NCI-H2196 treated with DMSO at 0.1 percent for 48 hours (cell line): Measurements from ENCODE around the gene RALGPS1.

Experiments
- DNase-seq: peaks from one replicate; lab custom pipeline; 2025; ENCODE audit not compliant: unreplicated experiment; lab: John Stamatoyannopoulos, UW

RALGPS1 gene, protein sequence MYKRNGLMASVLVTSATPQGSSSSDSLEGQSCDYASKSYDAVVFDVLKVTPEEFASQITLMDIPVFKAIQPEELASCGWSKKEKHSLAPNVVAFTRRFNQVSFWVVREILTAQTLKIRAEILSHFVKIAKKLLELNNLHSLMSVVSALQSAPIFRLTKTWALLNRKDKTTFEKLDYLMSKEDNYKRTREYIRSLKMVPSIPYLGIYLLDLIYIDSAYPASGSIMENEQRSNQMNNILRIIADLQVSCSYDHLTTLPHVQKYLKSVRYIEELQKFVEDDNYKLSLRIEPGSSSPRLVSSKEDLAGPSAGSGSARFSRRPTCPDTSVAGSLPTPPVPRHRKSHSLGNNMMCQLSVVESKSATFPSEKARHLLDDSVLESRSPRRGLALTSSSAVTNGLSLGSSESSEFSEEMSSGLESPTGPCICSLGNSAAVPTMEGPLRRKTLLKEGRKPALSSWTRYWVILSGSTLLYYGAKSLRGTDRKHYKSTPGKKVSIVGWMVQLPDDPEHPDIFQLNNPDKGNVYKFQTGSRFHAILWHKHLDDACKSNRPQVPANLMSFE

DNA sequence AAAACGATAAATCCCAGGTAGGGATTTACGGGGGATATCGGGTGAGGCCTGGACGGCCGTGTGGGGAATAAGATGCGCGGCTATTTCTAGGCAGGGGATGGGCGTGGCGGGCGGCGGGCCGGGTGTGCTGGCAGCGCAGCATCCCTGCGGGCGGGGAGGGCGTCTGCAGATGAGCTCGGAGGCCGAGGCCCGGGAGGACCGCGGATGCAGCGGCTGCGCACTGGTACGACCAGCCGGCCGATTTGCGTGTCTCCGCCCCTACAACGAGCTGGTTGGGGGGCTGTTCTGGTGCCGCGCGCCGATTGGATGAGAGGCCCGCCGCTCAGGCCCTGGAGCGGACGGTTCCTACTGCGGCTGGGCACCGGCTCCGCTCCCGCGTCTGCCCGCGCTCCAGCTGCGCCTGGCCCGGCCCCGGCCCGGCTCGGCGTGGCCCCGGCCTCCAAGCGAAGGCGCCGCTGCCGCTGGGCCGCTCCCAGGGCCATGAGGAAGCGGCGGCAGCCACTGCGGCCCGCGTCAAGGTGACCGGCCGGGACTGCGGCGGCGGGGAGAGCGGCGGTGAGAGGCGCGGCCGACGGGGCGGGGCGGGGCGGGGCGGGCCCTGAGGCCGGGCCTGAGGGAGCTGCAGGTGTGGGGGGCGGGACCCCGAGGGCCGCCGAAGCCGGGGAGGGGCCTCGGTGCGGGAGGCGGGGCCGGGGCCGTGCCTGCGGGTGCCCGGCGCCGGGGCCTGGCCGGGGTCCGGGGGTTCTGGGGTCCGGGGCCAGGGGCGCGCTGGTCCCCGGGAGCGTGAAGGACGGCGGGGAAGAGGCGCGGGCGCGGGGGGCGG, at the start of gene RALGPS1:
Gene RALGPS1 (plus strand): TSS at position 325 of the 823 bp plus-strand sequence. CDS start 47,508 bp downstream, outside the sequence.
- peak; percentile 96 for DNase-seq

DNA sequence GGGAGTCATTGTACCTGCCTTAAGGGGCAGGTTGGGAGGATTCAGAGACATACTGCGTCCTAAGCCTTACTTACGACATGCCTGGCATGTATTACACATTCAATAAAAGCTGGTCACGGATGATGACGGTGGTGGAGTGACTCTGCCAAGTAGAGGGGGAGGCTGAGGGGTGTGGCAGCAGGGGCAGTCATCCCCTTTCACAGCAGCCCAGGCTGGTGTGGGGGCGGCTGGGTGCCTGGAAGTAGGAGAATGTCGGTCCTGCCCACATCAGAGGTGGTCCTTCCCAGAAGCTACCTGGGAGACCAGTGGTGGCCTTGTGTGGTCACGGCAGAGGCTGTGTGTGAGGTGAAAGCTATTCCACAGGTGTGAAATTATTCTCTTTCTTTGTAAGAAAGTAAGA, 45.2 kb upstream of the RALGPS1 start:
- no peak for DNase-seq

DNA sequence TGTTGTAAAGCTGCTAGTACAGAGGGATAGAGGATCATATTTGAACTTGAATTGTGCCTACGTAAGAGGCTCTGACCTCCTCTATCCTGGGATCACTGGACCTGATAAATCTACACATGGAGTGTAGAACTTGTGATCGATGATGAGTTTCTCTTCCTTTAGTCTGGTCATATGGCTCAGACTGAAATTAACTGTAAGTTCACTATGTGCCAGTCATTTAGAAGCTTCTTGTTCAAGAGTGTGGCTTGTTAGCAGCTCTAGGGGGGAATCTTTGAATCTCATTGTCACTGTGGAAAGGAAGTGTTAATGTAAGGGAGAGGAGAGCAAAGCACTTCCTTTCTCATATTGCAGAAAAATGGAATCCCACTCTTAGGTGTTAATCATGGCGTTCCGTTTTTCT, 42.1 kb upstream of the RALGPS1 start:
- no peak for DNase-seq

DNA sequence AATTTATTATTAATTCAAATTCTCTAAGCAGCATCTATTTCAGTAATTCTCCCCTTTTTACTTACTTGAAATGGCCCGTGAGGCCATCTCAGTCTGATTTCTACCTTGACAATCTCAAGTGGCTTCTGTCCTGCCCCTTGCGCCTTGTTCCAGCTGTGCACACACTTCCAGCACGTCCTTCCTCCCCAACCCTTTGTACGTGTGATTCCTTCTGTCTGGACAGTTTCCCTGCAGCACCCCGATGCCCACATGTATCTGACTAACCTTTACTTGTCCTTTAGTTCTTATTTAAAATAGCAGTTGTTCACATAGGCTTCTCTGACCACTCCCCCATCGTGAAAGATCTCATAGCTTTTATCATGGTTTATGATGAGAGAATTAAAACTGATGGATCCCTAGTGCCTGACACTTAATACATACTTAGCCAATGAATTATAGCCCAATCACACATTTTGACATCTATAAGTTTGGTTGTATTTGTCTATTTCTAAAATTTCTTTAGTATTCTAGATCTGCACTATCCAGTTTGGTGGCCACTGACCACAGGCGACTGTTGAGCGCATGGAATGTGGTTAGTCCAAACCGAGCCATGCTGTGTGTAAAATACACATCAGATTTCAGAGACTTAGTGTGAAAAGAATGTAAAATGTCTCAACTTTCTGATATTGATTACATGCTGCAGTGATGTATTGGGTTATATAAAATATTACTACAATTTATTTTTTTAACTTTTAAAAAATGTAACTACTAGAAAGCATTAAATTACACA, 39.9 kb upstream of the RALGPS1 start:
- no peak for DNase-seq

DNA sequence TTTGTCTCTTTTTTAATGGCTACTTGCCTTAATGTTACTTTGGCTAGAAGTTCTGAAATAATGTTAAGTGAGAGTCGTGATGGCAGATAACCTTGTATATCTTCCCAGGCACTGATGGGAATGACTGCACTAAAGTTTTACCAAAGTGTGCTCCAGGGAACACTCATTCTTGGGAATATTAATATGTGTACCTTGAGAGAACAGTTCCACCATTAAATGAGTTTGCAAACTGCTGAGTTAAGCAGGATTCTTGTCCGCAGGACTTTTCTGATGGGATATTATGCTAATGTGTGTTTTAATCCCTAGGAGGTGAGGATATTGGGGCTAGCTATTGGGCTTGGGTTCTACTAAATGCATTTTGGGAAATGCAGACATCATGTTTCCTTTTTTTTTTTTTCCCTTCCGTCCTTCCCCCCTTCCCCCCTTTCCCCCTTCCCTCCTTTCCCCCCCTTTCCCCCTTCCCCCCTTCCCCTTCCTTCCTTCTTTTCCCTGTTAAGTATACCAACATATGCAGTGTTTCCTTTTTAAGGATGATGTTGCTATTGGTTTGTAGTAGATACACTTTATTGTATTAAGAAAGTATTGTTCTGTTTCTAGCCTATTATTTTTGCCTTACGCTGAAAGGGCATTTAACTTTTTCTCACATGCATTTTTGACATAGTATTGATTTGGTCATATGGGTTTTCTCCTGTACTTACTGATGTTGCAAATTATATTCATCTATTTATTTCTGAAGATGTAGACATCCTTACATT, 38.6 kb upstream of the RALGPS1 start:
- no peak for DNase-seq

DNA sequence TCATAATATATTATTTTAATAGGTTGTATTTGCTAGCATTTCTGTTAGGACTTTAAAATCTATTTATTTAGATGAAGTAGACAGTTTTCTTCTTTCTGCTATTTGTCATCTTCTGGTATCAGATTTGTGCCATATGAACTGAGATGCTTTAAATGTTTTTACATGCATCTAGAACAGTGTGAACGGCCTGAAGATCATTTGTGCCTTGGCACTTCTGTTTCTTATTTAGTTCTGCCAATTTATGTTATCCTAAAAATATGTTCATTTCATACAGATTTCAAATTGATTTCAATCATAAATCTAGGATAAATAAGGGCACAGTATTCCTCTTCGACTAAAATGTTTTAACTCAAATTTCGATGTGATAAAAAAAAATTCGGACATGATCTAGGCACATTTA, 38.1 kb upstream of the RALGPS1 start:
- no peak for DNase-seq

DNA sequence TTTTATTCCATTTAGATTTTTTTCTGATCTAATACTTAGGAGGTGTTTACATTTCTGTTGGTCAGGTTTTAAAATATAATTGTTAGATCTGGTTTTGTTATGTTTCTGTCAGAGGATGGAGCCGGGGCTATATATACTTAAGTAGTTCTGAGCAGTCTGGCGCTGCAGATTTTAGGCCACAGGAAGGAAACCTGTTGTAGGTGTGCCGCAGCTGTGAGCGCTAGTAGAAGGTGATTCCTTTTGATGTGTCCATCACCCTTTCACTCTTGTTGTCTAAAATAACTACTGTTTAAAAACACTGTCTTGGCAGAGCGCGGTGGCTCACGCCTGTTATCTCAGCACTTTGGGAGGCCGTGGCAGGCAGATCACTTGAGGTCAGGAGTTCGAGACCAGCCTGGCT, 37.2 kb upstream of the RALGPS1 start:
- DNase-seq, result no peak

DNA sequence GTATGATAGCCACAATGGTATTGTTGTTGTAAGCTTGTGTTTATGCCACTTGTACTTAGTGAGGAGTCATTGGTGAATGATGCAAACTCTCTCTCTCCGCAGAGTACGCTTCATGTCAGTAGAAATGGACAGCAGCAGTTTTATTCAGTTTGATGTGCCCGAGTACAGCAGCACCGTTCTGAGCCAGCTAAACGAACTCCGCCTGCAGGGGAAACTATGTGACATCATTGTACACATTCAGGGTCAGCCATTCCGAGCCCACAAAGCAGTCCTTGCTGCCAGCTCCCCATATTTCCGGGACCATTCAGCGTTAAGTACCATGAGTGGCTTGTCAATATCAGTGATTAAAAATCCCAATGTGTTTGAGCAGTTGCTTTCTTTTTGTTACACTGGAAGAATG, 35.3 kb upstream of the RALGPS1 start:
- no peak for DNase-seq

DNA sequence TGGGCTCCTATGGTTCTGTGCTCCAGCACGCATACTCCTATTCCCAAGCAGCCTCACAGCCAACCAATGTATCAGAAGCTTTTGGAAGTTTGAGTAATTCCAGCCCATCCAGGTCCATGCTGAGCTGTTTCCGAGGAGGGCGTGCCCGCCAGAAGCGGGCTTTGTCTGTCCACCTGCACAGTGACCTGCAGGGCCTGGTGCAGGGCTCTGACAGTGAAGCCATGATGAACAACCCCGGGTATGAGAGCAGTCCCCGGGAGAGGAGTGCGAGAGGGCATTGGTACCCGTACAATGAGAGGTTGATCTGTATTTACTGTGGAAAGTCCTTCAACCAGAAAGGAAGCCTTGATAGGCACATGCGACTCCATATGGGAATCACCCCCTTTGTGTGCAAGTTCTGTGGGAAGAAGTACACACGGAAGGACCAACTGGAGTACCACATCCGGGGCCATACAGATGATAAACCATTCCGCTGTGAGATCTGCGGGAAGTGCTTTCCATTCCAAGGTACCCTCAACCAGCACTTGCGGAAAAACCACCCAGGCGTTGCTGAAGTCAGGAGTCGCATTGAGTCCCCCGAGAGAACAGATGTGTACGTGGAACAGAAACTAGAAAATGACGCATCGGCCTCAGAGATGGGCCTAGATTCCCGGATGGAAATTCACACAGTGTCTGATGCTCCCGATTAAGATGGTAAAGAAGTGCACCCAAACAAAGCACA, 34.2 kb upstream of the RALGPS1 start:
- no peak for DNase-seq

DNA sequence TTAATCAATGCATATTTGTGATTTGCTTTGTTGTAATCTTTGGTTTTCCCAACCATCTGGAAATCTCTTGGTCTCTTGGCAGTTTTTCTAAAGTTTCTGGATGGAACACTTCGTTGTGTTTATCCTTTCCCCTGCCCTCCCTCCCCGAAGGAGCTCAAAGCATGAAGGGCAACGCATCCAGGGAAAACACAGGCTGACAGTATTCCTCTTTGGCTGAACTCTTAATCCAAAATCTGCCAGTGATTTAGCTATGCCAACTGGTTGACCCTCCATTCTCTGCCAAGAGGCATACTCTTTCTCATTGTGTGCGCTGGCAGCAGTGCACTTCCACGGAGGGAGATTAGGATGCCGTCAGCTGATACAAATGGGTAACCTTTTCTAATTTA, 33.6 kb upstream of the RALGPS1 start:
- DNase-seq, result no peak

DNA sequence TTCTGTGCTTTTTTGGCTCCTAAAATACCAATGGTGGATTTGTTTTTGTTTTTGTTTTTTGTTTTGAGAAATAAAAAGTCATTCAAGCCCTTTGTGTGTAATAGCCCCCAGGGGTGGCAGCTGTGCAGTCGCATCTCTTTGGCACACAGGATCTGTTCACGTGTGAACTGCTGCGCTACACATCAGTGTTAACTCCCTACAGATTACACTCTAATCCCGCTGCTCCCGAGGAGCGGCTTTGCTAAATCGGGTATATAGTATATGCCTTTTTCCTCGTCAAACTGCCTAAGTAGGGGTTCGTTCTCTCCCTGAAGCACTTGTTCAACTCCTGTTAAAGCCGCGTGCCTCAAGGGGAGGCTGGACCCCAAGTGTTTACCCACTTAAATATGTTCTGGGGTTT, 31.8 kb upstream of the RALGPS1 start:
- DNase-seq, result no peak

DNA sequence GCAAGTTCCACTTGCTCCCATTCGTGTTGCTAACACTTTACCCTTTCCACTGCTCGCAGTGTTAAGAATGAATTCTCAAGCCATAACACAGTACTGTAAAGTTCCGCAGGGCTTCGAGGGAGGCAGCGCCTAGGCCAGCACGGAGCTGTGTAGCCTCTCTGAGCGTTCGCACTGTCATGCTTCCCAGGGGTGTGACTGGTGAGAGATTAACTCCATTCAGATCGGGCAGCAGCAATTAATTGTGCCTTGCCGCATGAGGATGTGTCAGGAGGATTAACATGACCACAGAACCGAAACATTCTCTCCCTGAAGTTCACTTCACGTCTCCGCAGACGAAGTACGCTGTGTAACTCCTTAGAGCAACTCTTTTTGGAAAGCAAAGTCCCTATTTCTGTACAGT, 30.9 kb upstream of the RALGPS1 start:
- DNase-seq, result no peak

DNA sequence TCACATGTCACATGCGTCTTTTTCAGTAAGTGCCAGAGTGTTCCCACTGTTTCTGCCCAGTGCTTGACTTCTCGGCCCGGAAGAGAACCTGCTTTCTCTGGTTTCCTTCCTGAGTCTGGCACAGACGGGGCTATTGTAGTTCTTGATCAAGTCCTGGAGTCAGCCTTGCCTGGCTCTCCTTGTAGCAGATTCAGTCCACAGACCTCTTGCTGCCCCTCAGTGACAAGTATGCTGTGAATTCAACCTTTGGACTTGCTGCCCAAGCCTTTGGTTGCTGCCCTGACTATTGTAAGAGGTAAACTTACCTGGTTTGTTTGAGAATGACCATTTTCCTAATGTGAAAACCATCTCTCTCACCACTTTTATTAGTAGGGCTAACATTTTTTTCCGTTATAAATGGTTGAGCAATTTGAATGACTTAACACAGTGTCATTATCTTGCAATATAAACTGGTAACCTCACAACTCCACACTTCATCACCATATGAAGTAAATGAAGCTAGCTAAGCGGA, 29.4 kb upstream of the RALGPS1 start:
- DNase-seq, result no peak

DNA sequence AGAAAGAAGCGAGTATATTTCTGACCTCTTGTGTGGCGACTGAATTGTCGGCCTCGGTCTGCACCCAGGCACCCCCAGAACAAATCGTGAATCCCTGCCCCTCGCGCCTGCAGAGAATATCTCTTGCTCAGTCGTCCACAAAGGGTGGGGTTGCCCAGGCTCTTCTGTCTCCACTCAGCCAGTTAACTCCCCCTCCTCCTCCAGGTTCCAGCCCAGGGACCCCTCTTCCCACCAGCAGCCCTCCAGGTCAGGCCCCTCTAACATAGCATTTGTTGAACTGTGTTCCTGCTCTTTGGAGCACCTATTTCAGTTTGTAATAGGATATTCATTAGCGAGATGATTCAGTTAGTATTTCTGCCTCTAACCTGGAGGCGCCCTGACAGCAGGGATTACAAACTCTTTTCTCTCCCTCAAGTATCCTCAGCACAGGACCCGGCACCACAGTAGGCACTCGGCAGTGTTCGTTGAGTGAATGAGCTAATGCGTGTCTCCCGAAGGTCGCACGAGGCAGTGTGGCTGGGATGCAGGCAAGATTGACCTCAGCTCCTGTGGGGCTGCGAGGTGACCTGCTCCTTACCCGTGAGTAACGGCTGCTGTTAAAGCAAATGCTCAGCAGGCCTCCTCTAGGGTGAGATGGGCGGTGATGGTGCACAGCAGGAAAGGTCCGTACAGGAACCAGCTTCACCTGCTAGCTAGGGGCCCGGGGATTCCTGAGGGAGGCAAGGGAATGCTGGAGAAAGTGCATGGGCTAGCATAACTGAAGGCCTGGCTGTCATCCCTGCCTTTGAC, 28.4 kb upstream of the RALGPS1 start:
- no peak for DNase-seq

DNA sequence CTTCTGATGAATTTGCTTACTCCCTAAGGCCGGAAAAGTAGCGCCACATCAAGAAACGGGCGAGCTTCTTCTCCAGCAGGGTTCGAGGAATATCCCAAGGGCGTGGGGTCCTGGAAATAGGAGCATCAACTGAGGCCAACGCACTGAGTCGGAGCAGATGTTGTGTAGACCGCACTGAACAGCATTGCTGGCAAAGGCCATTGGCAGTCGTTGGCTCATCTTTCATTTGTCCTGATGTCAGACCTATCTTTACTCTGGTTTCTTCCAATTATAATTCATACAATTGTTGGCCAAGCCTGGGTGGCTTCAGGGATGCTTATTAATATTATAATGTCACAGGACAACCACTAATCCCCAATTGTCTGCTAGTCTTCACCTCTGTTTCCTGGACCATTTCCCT, 27.7 kb upstream of the RALGPS1 start:
- DNase-seq, result no peak

DNA sequence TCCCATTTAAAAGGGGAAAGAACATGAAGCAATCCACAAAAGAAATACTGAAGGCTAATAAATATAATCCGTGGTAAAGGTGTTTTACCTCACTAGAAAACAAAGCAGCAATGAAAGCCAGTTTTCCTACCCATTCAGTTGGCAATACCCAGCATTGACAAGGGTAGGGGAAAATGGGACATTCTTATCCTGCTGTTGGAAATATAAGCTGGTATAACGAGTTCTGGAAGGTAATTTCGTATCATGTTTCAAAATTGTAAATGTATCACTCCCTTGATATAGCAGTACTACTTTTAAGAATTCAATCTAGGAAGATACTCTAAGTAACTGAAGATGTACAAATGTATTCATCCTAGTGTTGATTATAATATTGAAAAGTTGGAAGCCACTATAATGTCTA, 22.9 kb upstream of the RALGPS1 start:
- DNase-seq, result no peak

DNA sequence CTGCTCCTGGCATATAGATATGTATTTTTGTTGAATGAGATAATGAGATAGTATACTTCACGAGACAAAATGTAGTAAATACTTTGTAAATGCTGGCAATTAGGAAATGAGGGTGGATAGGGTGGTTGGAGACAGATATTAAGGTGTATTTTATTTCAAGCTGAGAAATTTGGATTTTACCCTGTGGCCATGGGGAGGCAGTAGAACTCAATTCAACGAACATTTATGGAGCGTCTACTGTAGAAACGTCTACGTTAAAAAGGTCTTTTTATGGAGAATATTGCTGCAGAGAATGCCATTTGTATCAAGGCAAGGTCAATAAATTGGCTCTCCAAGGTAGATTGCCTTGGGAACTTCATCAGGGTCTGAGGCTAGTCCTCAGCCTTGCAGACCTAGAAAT, 21.5 kb upstream of the RALGPS1 start:
- no peak for DNase-seq

DNA sequence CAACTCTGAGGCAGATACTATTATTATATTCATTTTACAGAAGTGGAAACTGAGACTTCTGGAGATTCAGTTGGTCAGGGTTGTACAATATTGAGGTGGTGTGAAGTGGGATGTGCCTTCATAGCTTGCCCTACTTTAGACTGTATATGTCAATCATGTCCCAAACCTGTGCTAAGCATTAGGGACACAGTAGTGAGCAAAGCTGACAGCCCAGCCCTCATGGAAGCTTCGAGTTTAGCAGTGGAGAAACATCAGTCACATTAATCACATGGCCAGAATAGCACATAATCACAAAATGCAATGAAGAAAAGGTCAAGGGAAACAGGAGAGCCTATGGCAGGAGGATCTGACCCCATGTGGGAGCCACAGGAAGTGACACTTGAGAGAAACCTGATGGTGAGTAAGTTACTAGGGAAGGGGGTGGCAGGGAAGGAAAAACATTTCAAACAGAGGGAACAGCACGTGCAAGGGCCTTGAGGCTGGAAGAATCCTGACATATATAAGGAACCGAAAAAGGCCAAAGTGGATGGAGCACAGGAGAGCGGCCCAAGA, 20.5 kb upstream of the RALGPS1 start:
- DNase-seq, result no peak

DNA sequence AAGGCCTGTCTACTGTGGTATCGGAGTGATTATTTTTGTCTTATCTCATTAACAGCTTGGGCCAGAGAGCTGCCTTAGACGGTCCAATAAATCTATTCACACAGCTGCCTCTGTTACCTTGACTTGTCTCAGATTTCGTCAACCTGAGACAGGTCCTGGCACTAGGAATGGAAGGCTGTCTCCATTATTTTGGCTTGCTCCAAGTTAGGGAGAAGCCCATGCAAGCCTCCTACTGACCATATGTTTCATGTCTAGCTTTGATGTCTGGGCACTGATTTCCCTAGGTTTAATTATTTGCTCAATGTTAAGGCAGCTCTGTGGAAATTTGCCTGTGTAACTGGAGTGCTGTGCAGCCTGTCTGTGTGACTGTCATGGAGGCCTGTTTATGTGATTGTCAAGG, 12.4 kb upstream of the RALGPS1 start:
- no peak for DNase-seq
